HCT116 (cell line): Measurements from ENCODE around the gene ATP2A3. TPM values are rescaled to one million over a fixed set of nuclear protein-coding genes. Genes with fewer than 3 reads are reported as not detected.

Experiments
- ATAC-seq: fragments of 200-7000 bp; cut with Tn5 transposase; 2 replicates; pipeline ENCODE4 v1.9.1; 2020; ENCODE audit warnings: mild to moderate bottlenecking, moderate library complexity
- BruUV-seq: library from RNA; stranded (reverse); fragments of 400-500 nt; replicated peaks from 2 replicates; lab custom pipeline; 2021; lab: Mats Ljungman, UMichigan
- CTCF ChIA-PET: fragments of 300-600 bp; sonication (Branson Sonifier 250); formaldehyde crosslinking; loops from one replicate; lab custom pipeline; 2021; ENCODE audit warnings: antibody characterized with exemption; lab: Charles Lee
- POLR2A ChIA-PET: fragments of 300-600, 350-600 bp; sonication (Branson Sonifier 250); formaldehyde crosslinking; loops from one replicate; lab custom pipeline; 2021; ENCODE audit warnings: antibody characterized with exemption; lab: Charles Lee
- RAD21 ChIA-PET, 2 experiments: fragments of 300-600 bp; sonication (Branson Sonifier 250); formaldehyde crosslinking; loops; one replicate each; lab custom pipeline; 2023; ENCODE audit warnings: low total read pairs in 2 of 2; ENCODE audit not compliant: uncharacterized antibody in 2 of 2, unreplicated experiment in 2 of 2, low non-redundant PET in 1 of 2; lab: Charles Lee
- DNase-seq: peaks from one replicate; pipeline ENCODE4 v3.0.0-alpha.2; 2010; ENCODE audit warnings: low read depth, low spot score
- H2AFZ ChIP-seq: fragments of 200-600 bp; shearing (Covaris generic), sonication (generic); 2 replicates; pipeline ENCODE4 v1.6.1; 2017; ENCODE audit warnings: low read depth, mixed run types, mixed read lengths, antibody characterized with exemption, low read length; ENCODE audit not compliant: poor library complexity, severe bottlenecking
- H3K27ac ChIP-seq: 2 replicates; pipeline ENCODE4 v1.5.1; 2012; ENCODE audit warnings: low read depth, low read length
- H3K27me3 ChIP-seq: fragments of 200-600 bp; sonication (generic); 2 replicates; pipeline ENCODE4 v1.6.1; 2016; ENCODE audit warnings: mixed run types, low read length, mixed read lengths; ENCODE audit not compliant: insufficient read depth
- H3K36me3 ChIP-seq, 2 experiments: fragments of 200-500 bp in 1 of 2; fragments of 200-600 bp in 1 of 2; sonication (Bioruptor generic) in 1 of 2; sonication (generic) in 1 of 2; 2 replicates each; pipeline versions ENCODE4 v1.5.1 to v1.6.1; 2014 to 2016; ENCODE audit warnings: low read length in 2 of 2, inconsistent platforms in 1 of 2, mixed read lengths in 1 of 2, mixed run types in 1 of 2; ENCODE audit not compliant: insufficient read depth in 2 of 2, control insufficient read depth in 1 of 2
- H3K4me1 ChIP-seq, 2 experiments: fragments of 200-600 bp in 1 of 2; sonication (generic) in 1 of 2; 2 replicates each; pipeline versions ENCODE4 v1.5.1 to v1.6.1; 2012 to 2017; ENCODE audit warnings: low read length in 2 of 2, inconsistent platforms in 1 of 2, mild to moderate bottlenecking in 1 of 2, mixed read lengths in 1 of 2, mixed run types in 1 of 2, moderate library complexity in 1 of 2; ENCODE audit not compliant: insufficient read depth in 2 of 2, control insufficient read depth in 1 of 2
- H3K4me2 ChIP-seq: fragments of 200-600 bp; sonication (generic); 2 replicates; pipeline ENCODE4 v1.6.1; 2017; ENCODE audit warnings: mixed run types, low read length, mixed read lengths
- H3K4me3 ChIP-seq, 2 experiments: fragments of 200-600 bp in 1 of 2; sonication (generic) in 1 of 2; replicated peaks in 1 of 2; 2 replicates each; pipeline ENCODE4 v1.5.1; 2011 to 2016; ENCODE audit warnings: low read length in 2 of 2, control low read depth in 1 of 2, low read depth in 1 of 2, mild to moderate bottlenecking in 1 of 2, mixed read lengths in 1 of 2, mixed run types in 1 of 2
- H3K79me2 ChIP-seq: fragments of 200-600 bp; sonication (generic); 2 replicates; pipeline ENCODE4 v1.6.1; 2017; ENCODE audit warnings: mild to moderate bottlenecking, mixed run types, low read length, moderate library complexity, mixed read lengths; ENCODE audit not compliant: insufficient read depth
- H3K9ac ChIP-seq: fragments of 200-600 bp; sonication (generic); 2 replicates; pipeline ENCODE4 v1.6.1; 2016; ENCODE audit warnings: low read length, mixed read lengths
- H3K9me2 ChIP-seq: fragments of 200-600 bp; sonication (generic), shearing (Covaris generic); 2 replicates; pipeline ENCODE4 v1.6.1; 2017; ENCODE audit warnings: mixed run types, mild to moderate bottlenecking, moderate library complexity; ENCODE audit not compliant: insufficient read depth
- H3K9me3 ChIP-seq, 2 experiments: fragments of 200-500 bp in 1 of 2; fragments of 200-600 bp in 1 of 2; sonication (Bioruptor generic) in 1 of 2; sonication (generic) in 1 of 2; 2 replicates each; pipeline ENCODE4 v1.6.1; 2014 to 2017; ENCODE audit warnings: low read length in 2 of 2, mixed read lengths in 2 of 2, inconsistent platforms in 1 of 2, low read depth in 1 of 2, mild to moderate bottlenecking in 1 of 2, mixed run types in 1 of 2, moderate library complexity in 1 of 2; ENCODE audit not compliant: control insufficient read depth in 1 of 2, insufficient read depth in 1 of 2
- H4K20me1 ChIP-seq: fragments of 200-600 bp; sonication (generic), shearing (Covaris generic); 2 replicates; pipeline ENCODE4 v1.6.1; 2017; ENCODE audit warnings: mixed run types, mild to moderate bottlenecking, moderate library complexity; ENCODE audit not compliant: insufficient read depth
- ATF3 ChIP-seq: IDR thresholded peaks from 2 replicates; pipeline ENCODE4 v1.6.1; 2012
- CBX3 ChIP-seq: IDR thresholded peaks from 2 replicates; pipeline ENCODE4 v1.6.1; 2012; ENCODE audit warnings: low read depth
- CEBPB ChIP-seq: IDR thresholded peaks from 2 replicates; pipeline ENCODE4 v1.6.1; 2012; ENCODE audit warnings: low read depth
- EGR1 ChIP-seq: IDR thresholded peaks from 2 replicates; pipeline ENCODE4 v1.6.1; 2012; ENCODE audit warnings: low read depth
- ELF1 ChIP-seq: IDR thresholded peaks from 2 replicates; pipeline ENCODE4 v1.6.1; 2012; ENCODE audit warnings: low read depth, borderline replicate concordance
- EZH2 ChIP-seq: fragments of 200-600 bp; sonication (generic); IDR thresholded peaks from 2 replicates; pipeline ENCODE4 v1.6.1; 2017; ENCODE audit warnings: antibody characterized with exemption, mixed run types
- FOSL1 ChIP-seq: IDR thresholded peaks from 2 replicates; pipeline ENCODE4 v1.6.1; 2012; ENCODE audit warnings: low read depth
- JUND ChIP-seq: IDR thresholded peaks from 2 replicates; pipeline ENCODE4 v1.6.1; 2012
- MAX ChIP-seq: IDR thresholded peaks from 2 replicates; pipeline ENCODE4 v1.6.1; 2012
- SIN3A ChIP-seq: IDR thresholded peaks from 2 replicates; pipeline ENCODE4 v1.6.1; 2012; ENCODE audit warnings: low read depth
- SP1 ChIP-seq: IDR thresholded peaks from 2 replicates; pipeline ENCODE4 v1.6.1; 2012; ENCODE audit warnings: low read depth
- SRF ChIP-seq: IDR thresholded peaks from 2 replicates; pipeline ENCODE4 v1.6.1; 2012; ENCODE audit warnings: low read depth
- TCF7L2 ChIP-seq: IDR thresholded peaks from 2 replicates; pipeline ENCODE4 v1.7.0; 2011; ENCODE audit warnings: borderline replicate concordance, inconsistent platforms; ENCODE audit not compliant: insufficient read depth, insufficient read length; ENCODE audit errors: extremely low read depth
- YY1 ChIP-seq: IDR thresholded peaks from 2 replicates; pipeline ENCODE4 v1.6.1; 2011; ENCODE audit warnings: low read length, low read depth, moderate library complexity, mild to moderate bottlenecking; ENCODE audit not compliant: insufficient replicate concordance; ENCODE audit errors: extremely low read depth
- ZBTB33 ChIP-seq: IDR thresholded peaks from 2 replicates; pipeline ENCODE4 v1.6.1; 2011; ENCODE audit warnings: mild to moderate bottlenecking, low read length, moderate library complexity; ENCODE audit not compliant: insufficient replicate concordance; ENCODE audit errors: extremely low read depth
- ZNF274 ChIP-seq: fragments of 200-500 bp; sonication (Bioruptor generic); IDR thresholded peaks from 2 replicates; pipeline ENCODE4 v1.6.1; 2014; ENCODE audit warnings: mild to moderate bottlenecking, low read depth, low read length, inconsistent platforms
- intact Hi-C: fragments of 100-400 bp; cut with micrococcal nuclease; formaldehyde crosslinking; loops from 2 replicates; pipeline ENCODE4 v1.10.0; 2022
- total RNA-seq: library from RNA; stranded (reverse); gene quantifications from one replicate; pipeline ENCODE4 v1.2.1, GENCODE V29; 2021; ENCODE audit not compliant: unreplicated experiment

Gene ATP2A3
- total RNA-seq, 1 experiment from 2014 or later, result 23.1 TPM

DNA sequence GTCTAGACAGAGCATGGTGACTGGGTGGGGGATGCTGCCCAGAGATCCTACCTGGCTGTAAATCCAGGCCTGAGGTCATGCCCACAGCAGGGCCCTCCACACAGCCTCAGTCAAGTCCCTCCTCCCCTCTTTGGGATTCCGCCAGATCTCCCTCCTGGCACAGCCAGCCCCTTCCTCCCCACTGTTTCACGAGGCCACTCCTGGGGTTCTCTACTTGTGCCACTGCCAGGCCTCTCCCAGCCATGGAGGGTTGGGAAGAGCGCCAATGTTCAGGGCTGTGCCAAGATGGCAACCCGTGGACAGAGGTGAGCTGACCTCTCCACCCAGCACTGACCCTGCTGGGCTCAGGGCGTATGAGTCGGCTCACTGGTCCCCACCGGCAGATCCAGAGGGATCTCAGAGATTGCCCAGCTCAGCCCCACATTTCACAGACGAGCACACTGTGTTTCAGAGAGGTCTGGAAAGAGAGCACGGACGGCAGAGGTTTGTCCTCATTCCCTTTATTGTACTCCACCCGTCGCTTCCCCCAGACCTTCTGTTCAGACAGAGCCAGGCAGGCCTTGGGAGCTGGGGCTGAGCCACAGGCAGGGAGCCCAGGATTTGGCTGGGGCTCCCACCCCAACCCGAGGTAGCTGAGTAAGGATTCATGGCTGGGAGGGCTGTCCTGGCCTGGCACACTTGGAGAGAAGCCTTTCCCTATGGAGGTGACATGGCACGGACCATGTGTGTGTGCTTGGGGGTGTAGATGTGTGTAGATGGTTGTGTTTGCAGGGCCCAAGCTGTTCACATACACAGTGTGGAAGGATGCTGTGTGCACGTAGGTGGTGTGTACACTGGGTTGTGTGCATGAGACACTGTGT lies 67.9 kb downstream of the ATP2A3 start:
- DNase-seq, result no peak
- Histone ChIP-seq H3K27ac (no peak overlapping the region), H3K9me2 (no peaks in the 10 kb centered on the region), H3K4me3 (no peak overlapping the region), H4K20me1 (no peaks in the 10 kb centered on the region), H3K4me1 (peaks cover 20 to 33% of the 10 kb centered on the region in 2 experiments), H3K79me2 (no peaks in the 10 kb centered on the region), H3K9ac (no peak overlapping the region), H3K4me2 (no peak overlapping the region), H2AFZ (no peak overlapping the region), H3K27me3 (no peaks in the 10 kb centered on the region), H3K9me3 (no peaks in the 10 kb centered on the region), H3K36me3 (no peaks in the 10 kb centered on the region)
- TF ChIP-seq ELF1 (no peak), SIN3A (no peak), ZNF274 (no peak), YY1 (no peak), CEBPB (no peak), ATF3 (no peak), SRF (no peak)
- intact Hi-C loops, result no loop called here
- RAD21 ChIA-PET, result no interaction called here
- ATAC-seq, result no peak
- CTCF ChIA-PET, result interaction anchor here (1.2 kb wide), 1 partner anchor 18 kb away, joined by 3 read pairs; no protein-coding TSS in a partner anchor
- BruUV-seq, result no TSS peak
- POLR2A ChIA-PET, result no interaction called here

GRCh38 chr17:3895354-3895753 lies 68.9 kb downstream of the ATP2A3 start:
- DNase-seq (no peak), ATAC-seq (no peak)
- Histone ChIP-seq H3K4me1 (peaks cover 30 to 43% of the 10 kb centered on the region in 2 experiments), H3K27ac (no peak overlapping the region), H3K27me3 (no peaks in the 10 kb centered on the region), H2AFZ (no peak overlapping the region), H3K9me3 (no peaks in the 10 kb centered on the region), H3K79me2 (no peaks in the 10 kb centered on the region; the same call in 1 of the 2 replicates), H3K9me2 (no peaks in the 10 kb centered on the region), H4K20me1 (no peaks in the 10 kb centered on the region), H3K4me2 (no peak overlapping the region), H3K4me3 (no peak overlapping the region), H3K9ac (no peak overlapping the region), H3K36me3 (no peaks in the 10 kb centered on the region)
- ChIA-PET CTCF (interaction anchor here (0.7 to 1.4 kb wide), 3 partner anchors 10 to 439 kb away, joined by 3 to 8 read pairs (median 5); no protein-coding TSS in a partner anchor), POLR2A (no interaction called here), RAD21 (no interaction called here)
- BruUV-seq, result no TSS peak
- intact Hi-C loops, result no loop called here
- TF ChIP-seq MAX (no peak), EZH2 (no peak), CBX3 (no peak), EGR1 (no peak), YY1 (no peak), SIN3A (no peak), JUND (no peak), TCF7L2 (no peak), FOSL1 (no peak), SP1 (no peak), ZNF274 (no peak), ZBTB33 (no peak), SRF (no peak)
